ENCODE results near the gene ABL1. TPM values are rescaled to one million over a fixed set of nuclear protein-coding genes. Genes with fewer than 3 reads are reported as not detected.

Gene ABL1
- total RNA-seq, 1 donor = 94.8 TPM

- no peak overlapping the region for H3K27ac ChIP-seq (ENCODE audit: low read depth, low read length)
- no peaks in the 10 kb centered on the region for H3K79me2 ChIP-seq (ENCODE audit: insufficient read depth, low read length)
- no peaks in the 10 kb centered on the region for H3K9me3 ChIP-seq (ENCODE audit: low read depth, low read length)
- no peaks in the 10 kb centered on the region for H4K20me1 ChIP-seq (ENCODE audit: insufficient read depth, low read length)
- H3K36me3 ChIP-seq (ENCODE audit: insufficient read depth, low read length) = no peaks in the 10 kb centered on the region
- H2AFZ ChIP-seq (ENCODE audit: low read length) = no peak overlapping the region
- H3K4me2 ChIP-seq (ENCODE audit: insufficient read depth, low read length) = no peak overlapping the region
- no peak for DNase-seq (ENCODE audit: insufficient read length, low spot score, missing footprints)
- no peaks in the 10 kb centered on the region for H3K27me3 ChIP-seq (ENCODE audit: insufficient read depth, low read length)
- H3K4me1 ChIP-seq (ENCODE audit: insufficient read depth, low read length) = peaks cover 11% of the 10 kb centered on the region
- no peak for TF ChIP-seq CTCF (IDR thresholded peaks at IDR 0.05; ENCODE audit: extremely low read depth, low read depth, low read length)
- H3K4me3 ChIP-seq (ENCODE audit: insufficient read depth, low read length) = no peak overlapping the region
Measured at GRCh38 chr9:130923611-130924447, 88.8 kb downstream of the ABL1 start.

- Histone ChIP-seq H3K36me3 (ENCODE audit: insufficient read depth, low read length) (no peaks in the 10 kb centered on the region), H3K27ac (ENCODE audit: low read depth, low read length) (no peak overlapping the region), H3K4me3 (ENCODE audit: insufficient read depth, low read length) (no peak overlapping the region), H2AFZ (ENCODE audit: low read length) (no peak overlapping the region), H3K9me3 (ENCODE audit: low read depth, low read length) (no peaks in the 10 kb centered on the region), H4K20me1 (ENCODE audit: insufficient read depth, low read length) (no peaks in the 10 kb centered on the region), H3K27me3 (ENCODE audit: insufficient read depth, low read length) (no peaks in the 10 kb centered on the region), H3K79me2 (ENCODE audit: insufficient read depth, low read length) (no peaks in the 10 kb centered on the region), H3K4me2 (ENCODE audit: insufficient read depth, low read length) (no peak overlapping the region), H3K4me1 (ENCODE audit: insufficient read depth, low read length) (peaks cover 13% of the 10 kb centered on the region)
- no peak for TF ChIP-seq CTCF (IDR thresholded peaks at IDR 0.05; ENCODE audit: extremely low read depth, low read depth, low read length)
- no peak for DNase-seq (ENCODE audit: insufficient read length, low spot score, missing footprints)
Measured at GRCh38 chr9:130924448-130924788, 89.4 kb downstream of the ABL1 start.

GRCh38 chr9:130925050-130925678 is 90.1 kb downstream of the ABL1 start:
- no peaks in the 10 kb centered on the region for H3K79me2 ChIP-seq (ENCODE audit: insufficient read depth, low read length)
- H3K9me3 ChIP-seq (ENCODE audit: low read depth, low read length) = no peaks in the 10 kb centered on the region
- H3K36me3 ChIP-seq (ENCODE audit: insufficient read depth, low read length) = no peaks in the 10 kb centered on the region
- H3K4me2 ChIP-seq (ENCODE audit: insufficient read depth, low read length) = no peak overlapping the region
- no peaks in the 10 kb centered on the region for H3K27me3 ChIP-seq (ENCODE audit: insufficient read depth, low read length)
- H3K27ac ChIP-seq (ENCODE audit: low read depth, low read length) = no peak overlapping the region
- DNase-seq (ENCODE audit: insufficient read length, low spot score, missing footprints) = no peak
- no peaks in the 10 kb centered on the region for H4K20me1 ChIP-seq (ENCODE audit: insufficient read depth, low read length)
- TF ChIP-seq CTCF (IDR thresholded peaks at IDR 0.05; ENCODE audit: extremely low read depth, low read depth, low read length) = no peak
- H3K4me3 ChIP-seq (ENCODE audit: insufficient read depth, low read length) = no peak overlapping the region
- peaks cover 13% of the 10 kb centered on the region for H3K4me1 ChIP-seq (ENCODE audit: insufficient read depth, low read length)
- H2AFZ ChIP-seq (ENCODE audit: low read length) = no peak overlapping the region

GRCh38 chr9:130927338-130927737 is 92.3 kb downstream of the ABL1 start:
- Histone ChIP-seq H3K4me1 (ENCODE audit: insufficient read depth, low read length) (peaks cover 14% of the 10 kb centered on the region), H3K4me3 (ENCODE audit: insufficient read depth, low read length) (no peak overlapping the region), H3K36me3 (ENCODE audit: insufficient read depth, low read length) (no peaks in the 10 kb centered on the region), H3K27ac (ENCODE audit: low read depth, low read length) (no peak overlapping the region), H4K20me1 (ENCODE audit: insufficient read depth, low read length) (no peaks in the 10 kb centered on the region), H3K4me2 (ENCODE audit: insufficient read depth, low read length) (no peak overlapping the region), H3K27me3 (ENCODE audit: insufficient read depth, low read length) (no peaks in the 10 kb centered on the region), H3K9me3 (ENCODE audit: low read depth, low read length) (no peaks in the 10 kb centered on the region), H3K79me2 (ENCODE audit: insufficient read depth, low read length) (no peaks in the 10 kb centered on the region), H2AFZ (ENCODE audit: low read length) (no peak overlapping the region)
- no peak for TF ChIP-seq CTCF (IDR thresholded peaks at IDR 0.05; ENCODE audit: extremely low read depth, low read depth, low read length)
- no peak for DNase-seq (ENCODE audit: insufficient read length, low spot score, missing footprints)
